Bone marrow (tissue), 2 donors: ENCODE results near the gene GMDS.

ENCODE experiments used
- DNase-seq, 2 donors: peaks; one replicate each; lab custom pipeline; 2025; lab: John Stamatoyannopoulos, UW

Gene GMDS

DNA sequence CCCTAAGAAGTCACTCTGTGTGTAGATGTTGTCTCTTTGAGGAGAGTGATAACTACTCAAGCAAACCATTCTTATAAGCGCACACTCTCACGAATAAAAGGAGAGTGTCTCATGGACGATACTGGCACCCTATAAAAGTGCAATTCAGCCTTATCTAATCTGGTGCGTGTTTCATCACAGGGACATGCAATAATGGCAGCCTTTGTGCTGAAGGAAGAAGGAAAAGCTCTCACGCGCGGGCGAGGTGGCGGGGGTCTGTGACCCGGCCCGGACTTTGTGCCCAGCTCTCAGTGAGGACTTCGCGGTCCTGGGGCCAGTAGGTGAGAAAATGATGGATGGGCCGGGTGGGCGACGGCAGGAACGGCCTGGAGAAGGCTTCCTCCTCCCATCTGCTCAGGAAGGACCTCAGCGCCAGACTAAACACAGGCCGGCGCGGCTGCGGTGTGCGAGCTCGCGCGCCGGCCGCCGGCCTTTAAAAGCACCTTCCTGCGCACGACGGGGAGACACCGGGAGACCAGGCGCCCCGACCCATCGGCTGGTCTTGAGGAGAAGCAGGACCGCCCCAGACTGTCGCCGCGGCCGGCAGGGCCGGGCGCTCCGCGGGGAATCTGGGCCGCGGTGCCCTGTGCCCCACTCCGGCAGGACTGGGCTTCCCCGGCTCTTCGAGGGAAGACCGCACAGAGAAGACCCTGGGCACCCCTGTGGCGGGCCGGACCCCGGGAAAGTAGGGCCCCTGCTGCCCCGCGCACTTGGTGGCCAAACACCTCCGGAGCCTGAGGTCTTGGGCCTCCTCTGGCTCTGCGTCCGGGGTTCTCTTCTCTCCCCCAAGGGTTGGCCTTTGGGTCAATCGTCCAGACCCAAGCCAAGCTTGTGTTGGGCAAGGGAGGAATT is 644.0 kb downstream of the GMDS start:
- no peak for DNase-seq

DNA sequence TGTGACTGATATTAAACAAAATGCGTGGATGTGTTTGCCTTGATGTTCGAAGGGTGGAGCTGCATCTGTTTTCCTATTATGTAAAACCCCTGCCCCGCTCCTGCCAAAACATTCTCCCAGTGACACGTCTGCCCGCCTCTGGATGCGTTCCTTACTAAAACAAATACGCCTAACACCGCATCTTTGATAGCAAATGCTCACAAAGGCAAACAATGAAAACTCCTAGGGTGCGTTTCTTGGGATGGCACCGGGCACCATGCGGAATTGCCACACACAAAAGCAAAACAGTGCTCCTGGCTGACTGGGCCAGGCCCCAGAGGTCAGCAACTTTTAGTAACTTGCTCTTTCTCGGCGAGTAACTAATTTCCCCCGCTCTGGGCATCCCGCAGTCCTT is 644.6 kb downstream of the GMDS start:
- no peak for DNase-seq

DNA sequence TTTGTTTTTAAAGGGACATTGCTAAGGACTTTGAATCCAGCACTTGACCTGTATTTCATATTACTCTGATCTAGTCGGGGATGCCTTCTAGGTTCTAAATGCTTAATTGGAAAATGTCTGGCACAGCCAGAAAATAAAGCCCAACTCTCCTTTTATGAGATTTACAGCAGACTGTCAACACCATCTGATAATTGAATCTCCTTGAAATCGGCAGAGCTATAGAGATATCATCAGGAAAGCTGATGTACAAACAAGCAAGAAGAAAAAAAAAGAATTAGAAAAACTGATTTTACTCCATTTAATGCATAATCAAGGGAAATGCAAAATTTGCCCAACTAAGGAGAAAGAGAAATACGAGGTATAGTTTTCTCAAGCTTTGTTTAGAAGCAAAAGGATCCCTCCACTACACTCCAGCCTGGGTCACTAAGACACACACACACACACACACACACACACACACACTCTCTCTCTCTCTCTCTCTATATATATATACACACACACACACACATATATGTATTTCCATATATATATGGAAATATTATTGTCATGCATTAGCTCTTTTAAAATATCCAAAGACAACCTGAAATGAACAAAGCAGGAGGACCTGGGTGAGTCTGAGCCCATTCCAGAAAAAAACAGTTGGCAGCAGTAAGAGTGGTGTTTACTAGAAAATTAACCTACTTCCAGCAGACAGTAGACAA is 645.2 kb downstream of the GMDS start:
- DNase-seq = no peak

DNA sequence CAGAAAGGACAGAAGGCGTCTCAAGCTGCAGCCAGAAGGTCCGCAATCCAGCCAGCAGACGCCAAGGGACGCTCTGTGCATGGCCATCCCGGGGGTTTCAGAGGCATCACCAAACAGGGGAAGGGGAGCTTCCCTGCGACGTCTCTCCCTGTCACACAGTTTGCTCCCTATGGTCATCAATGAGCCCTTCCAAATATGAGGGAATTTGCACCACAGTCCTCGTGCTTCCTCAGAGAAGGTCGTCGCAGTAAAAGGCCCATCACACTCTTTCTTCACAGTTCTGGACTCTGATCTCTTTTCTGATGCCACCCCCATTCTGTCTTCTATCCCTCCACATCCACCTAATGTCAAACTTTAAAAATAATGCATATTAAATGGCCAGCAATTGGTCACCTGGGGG is 645.9 kb downstream of the GMDS start:
- DNase-seq = no peak

DNA sequence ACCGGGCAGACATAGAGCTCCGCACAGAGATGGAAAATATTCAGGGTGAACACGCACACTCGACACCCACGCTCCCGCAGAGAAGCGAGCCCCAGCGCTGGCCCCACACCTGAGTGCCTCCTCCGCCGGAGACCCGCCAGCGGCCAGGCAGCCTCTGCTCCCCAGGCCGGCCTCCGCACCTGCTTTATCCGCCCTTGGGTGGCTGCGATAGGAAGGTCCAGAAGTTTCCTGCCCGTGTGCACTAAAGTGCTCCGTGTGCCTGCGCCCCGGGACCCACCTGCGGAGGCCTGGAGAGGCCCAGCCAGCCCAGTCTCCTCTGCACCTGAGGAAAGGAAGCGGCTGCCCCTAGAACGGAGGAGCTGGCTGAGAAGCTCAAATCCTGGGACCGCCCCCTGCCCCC is 646.5 kb downstream of the GMDS start:
- no peak for DNase-seq

DNA sequence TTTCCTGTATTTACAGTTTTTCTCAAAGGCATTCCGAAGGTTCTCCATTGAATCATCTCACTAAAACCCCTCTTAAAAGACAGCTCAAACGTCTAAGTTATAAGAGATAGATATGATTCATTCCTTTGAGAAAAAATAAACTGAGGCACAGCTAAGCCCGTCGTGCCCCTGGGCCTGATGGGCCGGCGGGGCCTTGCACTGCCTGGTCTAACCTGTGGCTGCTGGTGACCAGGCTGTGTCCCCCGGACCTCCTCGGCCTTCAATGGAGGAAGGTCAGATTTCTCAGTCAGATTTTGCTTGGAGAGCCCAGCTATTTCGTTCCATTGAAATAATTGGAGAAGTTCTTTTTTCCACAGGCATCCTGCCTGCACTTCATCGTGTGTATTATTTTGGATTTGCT is 647.0 kb downstream of the GMDS start:
- no peak for DNase-seq

DNA sequence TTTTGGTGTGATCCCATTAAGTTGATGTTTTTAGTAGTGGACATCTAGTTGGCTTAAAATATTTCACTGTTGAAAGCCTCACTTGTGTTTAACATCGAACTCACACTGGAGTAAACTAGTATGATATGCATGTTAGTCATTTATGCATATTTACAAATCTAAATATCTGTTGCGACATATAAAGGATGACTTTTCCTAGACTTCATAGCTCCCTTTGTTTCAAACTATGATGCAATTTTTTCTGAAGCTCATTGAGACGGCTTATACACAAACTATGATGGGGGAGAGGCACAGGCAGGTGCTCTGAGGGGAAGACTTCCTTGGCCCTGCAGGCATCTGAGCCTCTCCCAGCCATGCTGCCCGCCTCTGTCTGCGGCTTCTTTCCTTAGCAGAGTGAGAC is 647.5 kb downstream of the GMDS start:
- DNase-seq = no peak

DNA sequence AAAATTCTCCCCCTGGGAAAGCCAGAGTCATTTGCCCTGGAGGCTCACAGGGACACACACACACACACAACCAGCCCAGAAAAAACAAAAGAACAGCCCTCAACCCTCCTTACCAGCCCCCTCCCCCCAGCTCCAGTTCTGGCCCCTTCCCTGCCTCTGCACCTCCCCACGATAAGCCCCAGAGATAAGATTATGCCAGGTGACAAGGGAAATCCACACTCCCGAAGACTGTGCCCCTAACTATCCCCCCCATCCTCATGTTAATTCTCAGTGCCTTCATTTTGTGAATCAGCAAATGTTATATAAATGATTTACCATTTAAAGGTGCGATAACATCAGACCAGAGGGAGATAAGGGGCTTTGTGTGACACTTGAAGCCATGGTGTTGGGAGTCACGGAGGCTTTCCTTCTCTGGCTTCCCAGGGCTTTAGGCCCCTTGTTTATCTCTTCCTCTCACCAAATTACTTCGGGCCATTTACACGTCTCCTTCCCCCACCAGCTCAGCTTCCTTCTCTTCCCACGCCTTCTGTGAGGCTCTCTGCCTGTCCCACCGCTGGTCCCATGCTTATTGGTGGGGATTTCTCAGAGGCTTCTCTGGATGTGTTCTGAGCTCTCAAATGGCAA is 648.2 kb downstream of the GMDS start:
- no peak for DNase-seq

DNA sequence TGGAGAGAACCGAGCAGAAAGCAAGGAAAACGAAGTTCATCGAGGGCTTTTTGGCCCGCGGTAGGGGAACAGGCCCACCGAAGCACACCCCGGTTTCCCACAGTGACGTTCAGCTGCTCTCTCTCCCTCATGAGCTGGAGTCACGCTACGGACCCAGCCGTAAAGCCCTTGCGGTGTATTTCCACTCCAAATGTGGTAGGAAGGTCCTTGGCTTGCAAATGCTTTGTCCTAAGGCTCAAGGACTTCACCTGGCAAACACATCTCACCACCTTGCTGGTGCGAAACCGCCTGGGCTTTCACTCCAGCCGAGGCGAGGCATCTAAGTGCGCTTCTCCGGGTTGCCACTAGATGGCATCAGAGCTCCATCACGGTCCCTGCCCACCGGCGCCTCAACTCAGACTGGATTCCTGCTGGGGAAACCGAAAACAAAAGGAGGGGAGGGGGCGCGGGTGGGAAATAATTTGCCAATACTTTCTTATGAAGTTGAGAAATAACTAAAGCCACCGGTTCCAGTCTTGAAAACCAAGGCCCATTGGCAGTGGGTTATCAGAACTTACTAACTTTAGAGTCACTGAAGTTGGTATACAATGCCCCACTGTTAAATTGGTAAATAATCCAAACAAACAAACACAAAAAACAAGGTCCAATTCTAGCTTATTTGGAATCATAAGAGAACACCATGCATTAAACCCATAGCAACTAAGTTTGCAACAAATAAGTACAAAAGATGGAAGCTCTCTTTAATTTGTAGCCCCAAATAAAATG is 649.1 kb downstream of the GMDS start:
- DNase-seq = peak; percentile 37 to 40

DNA sequence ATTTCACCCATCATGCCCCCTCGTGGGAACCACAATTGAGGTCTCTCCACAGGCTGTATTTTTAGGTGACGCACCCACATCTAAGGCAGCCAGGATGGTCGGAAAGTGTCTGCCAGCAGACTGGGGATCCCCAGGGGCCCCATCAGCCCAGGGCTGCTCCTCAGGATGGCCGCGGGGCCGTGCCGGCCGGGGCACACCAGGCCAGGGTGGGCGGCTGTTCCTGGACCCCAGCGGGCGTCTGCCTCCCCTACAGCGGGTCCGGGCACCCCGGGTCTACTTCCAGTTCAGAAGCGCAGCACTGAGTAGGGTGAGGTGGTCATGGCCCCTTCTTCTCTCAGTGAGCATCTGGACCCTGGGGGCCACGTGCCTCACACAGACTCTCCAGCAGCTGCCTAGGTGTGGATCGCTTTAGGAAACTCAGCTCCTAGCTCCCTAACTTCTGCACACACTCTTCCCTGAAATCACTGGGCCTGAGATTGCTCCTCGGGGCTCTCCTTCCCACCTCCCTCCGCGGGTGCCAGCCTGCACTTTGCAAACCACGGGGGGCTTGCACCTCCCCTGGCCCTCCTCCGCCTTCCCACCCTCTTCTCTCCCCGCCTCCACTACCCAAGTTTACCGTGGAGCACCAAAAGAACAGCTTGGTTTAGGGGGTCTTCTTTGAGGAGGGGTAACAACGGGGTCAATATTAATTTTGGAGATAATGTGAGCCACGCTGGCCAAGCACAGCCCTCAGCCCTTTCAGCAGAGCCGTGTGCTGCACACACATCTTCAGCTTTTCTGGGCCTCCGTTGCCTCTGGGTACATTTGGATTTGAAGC is 649.9 kb downstream of the GMDS start:
- no peak for DNase-seq

DNA sequence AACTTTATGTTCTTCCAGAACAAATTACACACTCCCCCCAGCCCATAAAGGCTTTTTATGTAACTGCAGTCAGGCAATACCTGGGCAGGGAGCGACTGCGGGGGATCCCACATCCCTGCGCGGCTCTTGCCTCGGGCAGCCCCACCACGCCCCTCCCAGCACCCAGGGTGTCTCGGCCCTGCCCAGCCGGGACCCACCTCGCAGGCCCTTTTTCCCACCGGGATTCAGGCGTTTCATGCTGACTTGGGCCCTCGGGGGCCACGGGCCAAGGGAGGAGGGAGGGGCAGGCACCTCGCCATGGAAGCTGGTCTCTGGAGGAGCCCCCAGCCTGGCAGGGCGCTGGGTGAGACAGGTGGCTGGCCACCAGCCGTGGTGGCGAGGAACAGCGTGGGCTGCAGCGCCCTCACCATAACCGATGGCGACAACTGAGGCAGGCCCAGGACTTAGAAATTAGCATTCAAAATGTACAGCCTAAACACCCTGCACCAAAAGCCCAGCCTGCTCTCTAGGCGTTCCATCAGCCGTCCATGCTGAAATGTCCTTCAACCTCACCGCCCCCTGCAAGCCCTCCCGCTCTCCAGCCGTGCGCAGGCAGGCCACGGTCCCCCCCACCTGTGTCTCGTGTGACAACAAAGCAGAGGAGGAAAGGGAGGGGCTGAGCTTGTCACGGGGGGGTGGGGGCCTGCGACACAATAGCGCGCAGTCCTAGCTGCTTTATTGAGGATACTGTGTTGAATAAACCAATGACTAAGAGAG is 650.8 kb downstream of the GMDS start:
- DNase-seq = no peak

DNA sequence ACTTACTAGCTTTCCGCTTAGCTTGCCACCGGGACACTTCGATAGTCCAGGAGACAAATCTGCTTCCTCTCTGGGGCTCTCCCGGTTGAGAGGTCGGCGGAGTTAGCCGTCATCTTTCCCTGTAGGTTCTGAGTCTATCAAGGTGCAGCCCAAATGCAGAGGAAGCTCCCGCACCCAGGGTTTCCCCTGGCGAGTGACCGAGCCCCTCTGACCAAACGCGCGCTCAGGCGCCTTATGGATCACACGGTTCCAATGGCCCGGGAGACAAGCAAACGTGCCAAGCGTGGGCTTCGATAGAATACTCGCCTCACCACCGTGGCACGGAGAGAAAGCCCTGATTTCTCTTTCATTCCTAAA is 651.5 kb downstream of the GMDS start:
- no peak for DNase-seq

DNA sequence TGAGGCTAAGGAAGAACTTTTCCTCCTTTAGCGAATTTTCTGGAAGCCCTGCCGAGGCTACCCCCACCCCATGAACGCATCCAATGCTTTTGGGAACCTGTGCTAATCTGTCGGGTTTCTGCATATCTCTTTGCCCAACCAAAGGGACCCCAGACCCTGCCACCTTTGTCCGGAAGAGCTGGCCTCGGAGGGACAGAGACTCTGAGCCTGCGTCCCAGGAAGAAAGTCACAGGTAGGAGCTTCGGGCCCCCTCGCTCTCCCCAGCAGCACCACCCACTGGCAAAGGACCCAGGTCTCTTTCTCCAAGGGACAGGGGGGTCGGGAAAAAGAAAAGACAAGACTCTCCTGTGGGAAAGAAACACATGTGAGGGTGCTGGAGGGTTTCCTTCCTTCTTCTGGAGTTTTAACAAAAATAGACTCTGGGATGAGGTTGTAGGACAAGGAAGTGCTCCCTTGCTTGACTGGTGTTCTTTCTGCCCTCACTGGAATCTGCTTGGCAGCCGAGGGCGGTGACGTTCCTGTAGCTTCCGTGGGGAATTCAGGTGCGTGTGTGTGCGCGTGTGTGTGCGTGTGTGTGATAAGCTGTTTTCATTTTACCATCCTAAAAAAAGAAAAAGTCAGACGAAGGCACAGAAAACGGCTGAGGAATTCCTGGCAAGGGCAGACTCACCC is 652.0 kb downstream of the GMDS start:
- no peak for DNase-seq

DNA sequence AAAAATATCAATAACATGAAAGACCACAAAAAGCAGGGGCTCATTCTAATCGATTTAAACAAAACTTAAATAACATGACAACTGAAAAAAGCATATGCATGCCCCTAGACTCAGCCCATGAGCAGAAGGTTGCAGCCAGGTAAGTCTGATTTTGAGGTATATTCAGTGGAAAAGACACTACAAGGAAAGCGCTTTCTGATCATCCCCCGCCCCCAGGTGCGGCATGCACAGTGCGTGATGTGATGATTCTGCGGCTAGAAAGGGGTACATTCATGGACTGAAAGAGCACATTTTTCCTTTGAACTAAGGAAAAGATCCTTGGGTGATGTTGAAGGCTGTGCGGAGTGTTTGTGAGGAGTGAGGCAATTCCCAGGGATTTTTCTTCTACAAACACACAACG is 652.6 kb downstream of the GMDS start:
- DNase-seq = no peak

DNA sequence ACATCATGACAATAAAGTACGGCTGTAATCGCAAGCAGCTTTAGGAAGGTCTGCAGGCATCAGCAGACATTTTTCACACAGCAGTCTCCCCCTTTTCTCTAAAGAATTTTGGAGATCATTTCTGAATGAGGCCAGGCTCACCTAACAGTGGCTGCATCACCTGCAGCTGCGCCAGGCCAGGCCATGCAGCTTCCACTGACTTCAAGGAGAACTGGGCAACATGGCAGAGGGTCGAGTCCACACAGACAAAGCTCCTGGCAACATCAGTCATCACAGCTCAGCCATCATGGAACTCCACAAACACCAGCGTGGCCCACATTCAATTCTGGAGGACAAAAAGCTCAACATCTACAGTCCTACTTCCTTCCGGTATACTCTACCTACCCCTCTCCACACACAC is 653.5 kb downstream of the GMDS start:
- no peak for DNase-seq

DNA sequence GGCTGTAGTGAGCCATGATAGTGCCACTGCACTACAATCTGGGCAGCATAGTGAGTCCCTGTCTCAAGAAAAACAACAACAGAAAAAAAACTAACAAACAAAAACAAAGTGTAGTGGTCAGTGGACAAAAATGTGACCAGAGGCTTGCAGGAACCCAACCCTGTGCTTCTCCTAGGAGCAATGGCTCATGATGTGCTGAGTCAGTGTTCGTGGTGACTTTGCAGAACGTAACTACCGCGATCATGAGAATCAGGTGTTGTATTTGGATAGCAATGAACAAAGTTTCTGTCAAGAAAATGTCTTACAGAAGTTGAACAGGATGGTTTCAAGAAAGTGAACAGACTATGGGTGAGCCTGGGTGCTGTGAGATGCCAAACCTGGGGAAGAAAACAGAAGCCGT is 654.2 kb downstream of the GMDS start:
- DNase-seq = no peak

DNA sequence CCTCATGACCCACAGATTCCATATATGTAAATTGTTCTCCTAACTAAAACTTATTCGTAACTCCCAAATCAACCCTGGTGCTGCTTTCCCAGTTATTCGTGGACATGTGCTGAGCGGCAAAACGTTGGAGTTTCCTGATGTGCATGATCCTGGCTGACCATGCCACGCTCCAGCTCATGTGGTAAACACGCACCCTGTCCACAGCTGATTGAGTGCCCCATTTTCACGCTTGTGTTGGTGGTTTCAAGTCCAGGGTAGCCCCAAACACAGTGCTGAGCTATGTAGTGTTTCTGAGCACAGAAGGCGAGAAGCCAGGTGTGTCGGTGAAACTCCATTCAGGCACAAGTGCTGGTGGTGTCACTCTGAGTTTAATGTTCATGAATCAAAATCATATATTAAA is 654.8 kb downstream of the GMDS start:
- no peak for DNase-seq

DNA sequence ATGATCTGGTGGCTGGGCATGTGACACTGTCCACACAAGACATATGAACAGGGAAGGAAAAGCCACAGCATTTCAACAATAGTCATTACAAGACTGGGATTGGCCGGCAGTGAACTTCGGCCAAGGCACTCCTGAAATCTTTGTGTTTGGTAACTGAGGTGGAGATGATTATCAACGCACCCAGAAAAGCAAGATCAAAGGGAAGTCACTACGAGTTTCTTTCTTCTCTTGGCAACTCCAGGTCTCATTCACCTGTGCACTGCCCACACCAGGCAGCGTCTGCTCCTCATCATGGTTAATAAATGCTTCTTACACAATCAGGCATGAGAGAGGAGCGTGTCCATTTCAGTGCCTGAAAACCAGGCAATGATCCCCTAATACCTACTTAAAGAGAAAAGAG is 656.2 kb downstream of the GMDS start:
- DNase-seq = no peak

DNA sequence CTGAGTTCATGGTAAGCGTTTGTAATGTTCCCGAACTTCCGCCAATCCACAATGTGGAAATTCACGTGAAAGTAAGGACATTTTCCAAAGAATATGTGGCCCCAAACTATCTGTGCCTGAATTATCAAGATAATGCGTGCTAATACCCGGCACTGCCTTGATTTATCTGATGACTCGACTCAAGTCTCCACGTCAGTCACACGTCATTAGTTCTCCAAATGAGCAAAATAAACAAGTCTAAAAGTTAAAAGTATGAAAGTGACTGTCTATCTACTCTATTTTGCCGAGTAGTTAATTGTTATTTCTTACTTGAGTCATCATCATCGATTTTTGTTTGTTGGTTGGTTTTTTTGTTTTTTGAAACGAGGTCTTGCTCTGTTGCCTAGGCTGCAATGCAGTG is 657.4 kb downstream of the GMDS start:
- DNase-seq = no peak

DNA sequence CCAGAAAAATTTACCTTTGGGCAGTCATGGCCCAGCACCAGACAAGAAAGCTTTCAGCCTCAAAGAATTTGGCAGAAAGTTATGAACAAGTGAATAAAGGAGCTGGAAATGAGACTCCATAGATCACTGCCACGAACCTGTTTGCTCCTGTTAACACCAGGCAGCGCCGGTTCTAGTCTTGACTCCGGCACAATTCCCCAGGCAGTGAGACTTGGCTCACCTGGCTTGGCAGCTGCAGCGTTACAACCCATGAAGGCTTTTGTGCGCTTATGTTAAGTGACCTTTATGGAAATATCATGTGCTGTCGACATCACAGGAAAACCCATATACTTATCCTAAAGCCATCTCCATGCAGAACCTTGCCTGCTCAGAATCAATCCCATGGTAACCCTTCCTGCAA is 657.9 kb downstream of the GMDS start:
- no peak for DNase-seq
